GM18907 (cell line): ENCODE data around the gene OR9A2.
"Not testable (repeated sequence)": the region's sequence is repeated elsewhere in the genome, so short reads cannot be mapped to it uniquely, and the experiment has no call there.

Experiments
- ATAC-seq: cut with Tn5 transposase; IDR thresholded peaks from one replicate; pipeline ENCODE4 v1.9.1; 2021; ENCODE audit warnings: mild to moderate bottlenecking, moderate library complexity; ENCODE audit not compliant: unreplicated experiment

The OR9A2 gene

DNA sequence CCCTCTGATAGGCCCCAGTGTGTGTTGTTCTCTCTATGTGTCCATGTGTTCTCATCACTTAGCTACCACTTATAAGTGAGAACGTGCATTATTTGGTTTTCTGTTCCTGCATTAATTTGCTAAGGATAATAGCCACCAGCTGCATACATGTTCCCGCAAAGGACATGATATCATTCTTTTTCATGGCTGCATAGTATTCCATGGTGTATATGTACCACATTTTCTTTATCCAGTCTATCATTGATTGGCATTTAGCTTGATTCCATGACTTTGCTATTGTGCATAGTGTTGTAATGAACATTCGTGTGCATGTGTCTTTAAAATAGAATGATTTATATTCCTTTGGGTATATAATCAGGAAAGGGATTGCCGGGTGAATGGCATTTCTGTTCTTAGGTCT is 48.5 kb downstream of the OR9A2 start:
- not testable (repeated sequence) for ATAC-seq
